GM20000 (cell line): Measurements from ENCODE around the gene FGFRL1.

ENCODE experiments used
- DNase-seq: peaks from one replicate; pipeline ENCODE4 v3.0.0; 2012; ENCODE audit warnings: low spot score
- CTCF ChIP-seq: IDR thresholded peaks from 2 replicates; pipeline ENCODE4 v1.5.1; 2012; ENCODE audit warnings: mild to moderate bottlenecking, control low read depth; ENCODE audit errors: extremely low read depth, missing control alignments

Gene FGFRL1

GRCh38 chr4:1031956-1032795 is 20.8 kb downstream of the FGFRL1 start:
- no peak for TF ChIP-seq CTCF
- no peak for DNase-seq

GRCh38 chr4:1032861-1033260 is 21.4 kb downstream of the FGFRL1 start:
- TF ChIP-seq CTCF = no peak
- no peak for DNase-seq

GRCh38 chr4:1033840-1034551 is 22.6 kb downstream of the FGFRL1 start:
- TF ChIP-seq CTCF = no peak
- no peak for DNase-seq

GRCh38 chr4:1035510-1035909 is 24.1 kb downstream of the FGFRL1 start:
- TF ChIP-seq CTCF = no peak
- DNase-seq = no peak

- no peak for DNase-seq
Measured at GRCh38 chr4:1036095-1036494, 24.7 kb downstream of the FGFRL1 start.

GRCh38 chr4:1036976-1037810 is 25.8 kb downstream of the FGFRL1 start:
- no peak for DNase-seq
- TF ChIP-seq CTCF = no peak

More at GRCh38 chr4:1036095-1036494, 24.7 kb downstream of the FGFRL1 start:
- no peak for TF ChIP-seq CTCF
